Activated CD4-positive, alpha-beta T cell treated with anti-CD3 and anti-CD28 coated beads, Interleukin-2, Interleukin-4, amounts not matched to agents 100 ng/mL and 50 ng/mL, durations not matched to agents 16 hours and 8 hours (primary cell): ENCODE results near the gene PSMB10.
A peak's percentile ranks its signal among the peaks of the same experiment; 100 is the strongest.
"Not testable (repeated sequence)": the region's sequence is repeated elsewhere in the genome, so short reads cannot be mapped to it uniquely, and the experiment has no call there.

ENCODE experiments used
- DNase-seq: peaks from one replicate; pipeline ENCODE4 v3.0.0-alpha.2; 2020; ENCODE audit warnings: low spot score

The PSMB10 gene

GRCh38 chr16:67942200-67942509, 5.5 kb upstream of the PSMB10 start:
- peak; percentile 52 for DNase-seq

GRCh38 chr16:67941469-67942199, 5.0 kb upstream of the PSMB10 start:
- no peak for DNase-seq

GRCh38 chr16:67940446-67941089, 3.9 kb upstream of the PSMB10 start:
- no peak for DNase-seq

GRCh38 chr16:67939507-67940445, 3.1 kb upstream of the PSMB10 start:
- DNase-seq: no peak

GRCh38 chr16:67937713-67938112, 1.1 kb upstream of the PSMB10 start:
- not testable (repeated sequence) for DNase-seq

GRCh38 chr16:67936880-67937605, 393 bp upstream of the PSMB10 start:
- peak; percentile 89 for DNase-seq

GRCh38 chr16:67935402-67936123, 1.1 kb downstream of the PSMB10 start:
- DNase-seq: peak; percentile 97

GRCh38 chr16:67935101-67935401, 1.6 kb downstream of the PSMB10 start:
- DNase-seq: no peak

GRCh38 chr16:67934306-67935100, 2.1 kb downstream of the PSMB10 start:
- no peak for DNase-seq

- DNase-seq: no peak
Measured at GRCh38 chr16:67933805-67934204, 2.8 kb downstream of the PSMB10 start.

GRCh38 chr16:67932462-67932840, 4.2 kb downstream of the PSMB10 start:
- DNase-seq: no peak

- no peak for DNase-seq
Measured at GRCh38 chr16:67931712-67932461, 4.8 kb downstream of the PSMB10 start, which contains the start of gene CTRL. TSS of gene CTRL (minus strand) at chr16:67931862. CDS start at chr16:67931852, 10 bp downstream.

- no peak for DNase-seq
Measured at GRCh38 chr16:67930678-67931211, 5.9 kb downstream of the PSMB10 start.

- DNase-seq: no peak
Measured at GRCh38 chr16:67930191-67930590, 6.5 kb downstream of the PSMB10 start.

- DNase-seq: peak; percentile 80
Measured at GRCh38 chr16:67928561-67929364, 7.9 kb downstream of the PSMB10 start.

GRCh38 chr16:67928147-67928546, 8.5 kb downstream of the PSMB10 start:
- no peak for DNase-seq

GRCh38 chr16:67927131-67927941, 9.3 kb downstream of the PSMB10 start:
- no peak for DNase-seq

GRCh38 chr16:67926181-67926750, 10.4 kb downstream of the PSMB10 start:
- DNase-seq: no peak
